Prostate gland (tissue), 2 donors: ENCODE results near the gene PRKCSH. TPM values are rescaled to one million over a fixed set of nuclear protein-coding genes. Genes with fewer than 3 reads are reported as not detected.

Experiments used
- DNase-seq: peaks from one replicate; pipeline ENCODE4 v3.0.0-alpha.2; 2019; ENCODE audit warnings: low spot score
- H3K27ac ChIP-seq, 2 donors: fragments of 200-600 bp; sonication (generic); 2 replicates each; pipeline ENCODE4 v1.5.1; 2017 to 2019
- H3K27me3 ChIP-seq: fragments of 200-600 bp; sonication (generic); replicated peaks from 2 replicates; pipeline ENCODE4 v1.5.1; 2019; ENCODE audit not compliant: insufficient read depth
- H3K36me3 ChIP-seq, 2 donors: fragments of 200-600 bp; sonication (generic); 1 replicate in 1 of 2; 2 replicates in 1 of 2; pipeline versions ENCODE4 v1.5.1 to v1.8.1; 2017 to 2019
- H3K4me1 ChIP-seq: fragments of 200-600 bp; sonication (generic); replicated peaks from 2 replicates; pipeline ENCODE4 v1.5.1; 2019
- H3K4me3 ChIP-seq, 2 donors: fragments of 200-600 bp; sonication (generic); 2 replicates each; pipeline ENCODE4 v1.5.1; 2017 to 2019
- H3K9me3 ChIP-seq: fragments of 200-600 bp; sonication (generic); 2 replicates; pipeline ENCODE4 v1.5.1; 2017
- POLR2A ChIP-seq: fragments of 450-650 bp; IDR thresholded peaks from one replicate; pipeline ENCODE4 v1.6.1; 2016; ENCODE audit warnings: antibody characterized with exemption, mild to moderate bottlenecking
- POLR2AphosphoS5 ChIP-seq: sonication (generic); formaldehyde crosslinking; IDR thresholded peaks from one replicate; pipeline ENCODE4 v1.6.1; 2017; ENCODE audit warnings: antibody characterized with exemption
- WGBS: methylation state at CpG from one replicate; pipeline ENCODE4 v1.1.5; 2018; 5-methylcytosine and 5-hydroxymethylcytosine counted together
- intact Hi-C: fragments of 100-400 bp; cut with DNase I; formaldehyde crosslinking; loops from one replicate; pipeline ENCODE4 v1.14.2; 2022
- total RNA-seq, 2 donors: library from RNA; depleted of rRNA; stranded (reverse); fragments of >200 nt; gene quantifications; one replicate each; pipeline ENCODE4 v1.1.0, GENCODE V29; 2016
- TF ChIP-seq, protein P1 (sequence below), 4 experiments: fragments of 200-600 bp in 2 of 4; fragments of 450-650 bp in 2 of 4; sonication (generic) in 2 of 4; IDR thresholded peaks; 1 replicate in 3 of 4; 2 replicates in 1 of 4; pipeline ENCODE4 v1.5.1; 2016 to 2019; ENCODE audit warnings: antibody characterized with exemption in 4 of 4, mild to moderate bottlenecking in 2 of 4, moderate library complexity in 2 of 4

Gene PRKCSH
- total RNA-seq, 2 donors from 2014 or later = 229 to 238 TPM

DNA sequence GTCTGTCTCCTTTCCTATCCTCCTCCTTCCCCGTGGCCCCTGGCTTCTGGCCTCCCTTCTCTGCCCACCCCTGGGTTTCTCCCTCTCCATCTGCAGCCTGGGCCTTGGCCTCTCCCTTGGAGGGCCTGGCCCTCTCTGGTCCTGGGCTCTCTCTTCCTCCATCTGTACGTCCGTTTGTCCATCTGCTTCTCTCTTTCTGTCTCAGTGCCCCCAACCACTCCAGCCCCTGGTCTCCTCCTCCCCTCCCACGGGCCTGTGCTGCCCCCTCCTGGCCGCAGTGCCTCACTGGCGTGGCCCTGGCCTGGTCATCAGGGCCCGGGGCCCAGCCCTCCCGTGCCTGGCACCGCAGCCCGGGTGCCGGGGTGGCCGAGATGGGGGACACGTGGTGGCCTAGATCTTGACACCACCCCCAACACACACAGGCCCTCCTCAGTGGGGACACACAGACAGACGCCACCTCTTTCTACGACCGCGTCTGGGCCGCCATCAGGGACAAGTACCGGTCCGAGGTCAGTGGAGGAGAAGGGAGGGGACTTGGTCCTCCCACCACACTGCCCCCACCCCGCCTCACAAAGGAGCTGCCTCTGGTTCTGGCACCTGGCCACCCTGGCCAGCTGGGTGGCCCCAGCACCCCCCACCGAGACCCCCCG lies 11.3 kb downstream of the PRKCSH start:
- intact Hi-C loops = loop anchor here (5.0 kb wide), 1 partner anchor 154 kb away; no protein-coding TSS in a partner anchor
- H3K9me3 ChIP-seq = no peaks in the 10 kb centered on the region
- H3K27ac ChIP-seq = no peak overlapping the region
- no peaks in the 10 kb centered on the region for H3K27me3 ChIP-seq
- H3K36me3 ChIP-seq = peaks cover 0 to 12% of the 10 kb centered on the region in 2 donors
- DNase-seq = no peak
- no peak for TF ChIP-seq POLR2AphosphoS5
- TF ChIP-seq, protein P1, sequence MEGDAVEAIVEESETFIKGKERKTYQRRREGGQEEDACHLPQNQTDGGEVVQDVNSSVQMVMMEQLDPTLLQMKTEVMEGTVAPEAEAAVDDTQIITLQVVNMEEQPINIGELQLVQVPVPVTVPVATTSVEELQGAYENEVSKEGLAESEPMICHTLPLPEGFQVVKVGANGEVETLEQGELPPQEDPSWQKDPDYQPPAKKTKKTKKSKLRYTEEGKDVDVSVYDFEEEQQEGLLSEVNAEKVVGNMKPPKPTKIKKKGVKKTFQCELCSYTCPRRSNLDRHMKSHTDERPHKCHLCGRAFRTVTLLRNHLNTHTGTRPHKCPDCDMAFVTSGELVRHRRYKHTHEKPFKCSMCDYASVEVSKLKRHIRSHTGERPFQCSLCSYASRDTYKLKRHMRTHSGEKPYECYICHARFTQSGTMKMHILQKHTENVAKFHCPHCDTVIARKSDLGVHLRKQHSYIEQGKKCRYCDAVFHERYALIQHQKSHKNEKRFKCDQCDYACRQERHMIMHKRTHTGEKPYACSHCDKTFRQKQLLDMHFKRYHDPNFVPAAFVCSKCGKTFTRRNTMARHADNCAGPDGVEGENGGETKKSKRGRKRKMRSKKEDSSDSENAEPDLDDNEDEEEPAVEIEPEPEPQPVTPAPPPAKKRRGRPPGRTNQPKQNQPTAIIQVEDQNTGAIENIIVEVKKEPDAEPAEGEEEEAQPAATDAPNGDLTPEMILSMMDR (IDR thresholded peaks at IDR 0.05) = peak; percentile 50 to 85 (median 66)
- TF ChIP-seq POLR2A = no peak
- H3K4me1 ChIP-seq = no peaks in the 10 kb centered on the region
- H3K4me3 ChIP-seq = no peak overlapping the region
- WGBS = 72% methylated on average over 23 of the region's 23 CpGs

DNA sequence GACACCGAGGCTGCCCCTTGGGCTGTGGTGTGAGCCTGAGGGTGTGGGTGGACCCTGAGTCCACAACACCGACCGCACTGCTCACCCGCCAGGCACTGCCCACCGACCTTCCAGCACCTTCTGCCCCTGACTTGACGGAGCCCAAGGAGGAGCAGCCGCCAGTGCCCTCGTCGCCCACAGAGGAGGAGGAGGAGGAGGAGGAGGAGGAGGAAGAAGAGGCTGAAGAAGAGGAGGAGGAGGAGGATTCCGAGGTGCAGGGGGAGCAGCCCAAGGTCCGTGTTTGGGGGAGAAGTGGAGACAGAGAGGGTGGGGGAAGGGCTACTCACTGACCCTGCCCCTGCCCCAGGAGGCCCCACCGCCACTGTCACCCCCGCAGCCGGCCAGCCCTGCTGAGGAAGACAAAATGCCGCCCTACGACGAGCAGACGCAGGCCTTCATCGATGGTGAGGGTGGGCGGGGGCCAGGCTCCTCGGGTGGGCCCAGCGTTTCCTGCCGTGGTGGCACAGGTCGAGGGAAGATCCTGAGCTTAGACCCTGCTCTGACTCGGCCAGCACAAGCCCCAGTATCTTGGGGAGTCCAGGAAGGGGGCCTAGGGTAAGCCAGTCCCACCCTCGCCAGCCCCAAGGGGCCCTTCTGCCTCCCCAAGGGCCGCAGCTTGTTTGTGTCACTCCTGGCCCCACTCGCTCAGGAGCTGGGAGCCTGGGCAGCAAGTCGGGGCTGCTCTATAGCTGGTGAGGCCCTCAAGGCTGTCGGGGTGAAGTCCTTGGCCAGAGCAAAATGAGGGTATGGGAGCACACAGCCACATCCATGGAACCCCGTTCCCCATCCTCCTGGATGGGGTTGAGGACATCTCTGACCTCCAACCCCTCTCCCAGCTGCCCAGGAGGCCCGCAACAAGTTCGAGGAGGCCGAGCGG lies 12.2 kb downstream of the PRKCSH start:
- no peak for TF ChIP-seq POLR2AphosphoS5
- TF ChIP-seq POLR2A = no peak
- TF ChIP-seq, protein P1 (IDR thresholded peaks at IDR 0.05) = no peak
- DNase-seq = no peak
- Histone ChIP-seq H3K9me3 (no peaks in the 10 kb centered on the region), H3K36me3 (peaks cover 0 to 12% of the 10 kb centered on the region in 2 donors), H3K4me1 (no peaks in the 10 kb centered on the region), H3K27ac (no peak overlapping the region), H3K4me3 (no peak overlapping the region), H3K27me3 (no peaks in the 10 kb centered on the region)
- WGBS = 90% methylated on average over 35 of the region's 35 CpGs
- intact Hi-C loops = loop anchor here (5.0 kb wide), 1 partner anchor 155 kb away; no protein-coding TSS in a partner anchor

DNA sequence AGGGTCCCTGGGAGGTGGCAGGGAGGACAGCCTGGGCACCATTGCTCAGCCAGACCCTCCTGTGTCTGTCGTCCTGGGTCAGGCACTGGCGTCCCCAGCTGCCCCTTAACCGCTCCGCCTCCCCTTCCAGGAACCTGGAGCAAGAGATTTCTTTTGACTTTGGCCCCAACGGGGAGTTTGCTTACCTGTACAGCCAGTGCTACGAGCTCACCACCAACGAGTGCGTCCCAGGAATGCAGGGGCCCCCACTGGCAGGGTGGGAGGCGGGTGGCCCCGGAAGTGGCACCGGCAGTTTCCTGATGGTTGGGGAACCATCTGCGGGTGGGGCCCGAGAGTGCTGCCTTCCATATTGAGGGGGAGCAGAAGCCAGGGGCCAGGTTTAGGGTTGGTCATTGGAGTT lies 13.0 kb downstream of the PRKCSH start:
- Histone ChIP-seq H3K9me3 (no peaks in the 10 kb centered on the region), H3K4me1 (no peaks in the 10 kb centered on the region), H3K4me3 (no peak overlapping the region), H3K27ac (no peak overlapping the region), H3K36me3 (peaks cover 0 to 12% of the 10 kb centered on the region in 2 donors), H3K27me3 (no peaks in the 10 kb centered on the region)
- WGBS = 83% methylated on average over 13 of the region's 13 CpGs
- intact Hi-C loops = loop anchor here (5.0 kb wide), 1 partner anchor 156 kb away; no protein-coding TSS in a partner anchor
- TF ChIP-seq, protein P1 (IDR thresholded peaks at IDR 0.05) = no peak
- TF ChIP-seq POLR2A = no peak
- no peak for TF ChIP-seq POLR2AphosphoS5
- no peak for DNase-seq

DNA sequence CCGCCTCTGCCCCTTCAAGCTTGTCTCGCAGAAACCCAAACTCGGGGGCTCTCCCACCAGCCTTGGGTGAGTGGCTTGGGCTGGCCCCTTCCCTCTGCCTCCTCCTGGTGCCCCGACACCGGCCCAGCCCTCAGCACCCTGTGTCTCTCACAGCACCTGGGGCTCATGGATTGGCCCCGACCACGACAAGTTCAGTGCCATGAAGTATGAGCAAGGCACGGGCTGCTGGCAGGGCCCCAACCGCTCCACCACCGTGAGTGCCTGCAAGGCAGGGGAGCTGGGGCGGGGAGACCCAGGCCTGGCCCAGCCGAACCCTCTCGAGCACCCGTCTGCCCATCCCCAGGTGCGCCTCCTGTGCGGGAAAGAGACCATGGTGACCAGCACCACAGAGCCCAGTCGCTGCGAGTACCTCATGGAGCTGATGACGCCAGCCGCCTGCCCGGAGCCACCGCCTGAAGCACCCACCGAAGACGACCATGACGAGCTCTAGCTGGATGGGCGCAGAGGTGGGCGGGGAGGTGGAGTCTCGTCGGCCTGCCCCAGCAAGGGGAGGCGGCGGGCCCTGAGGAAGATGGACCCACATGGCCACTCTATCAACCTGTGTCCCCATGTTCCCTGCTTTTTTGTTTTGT lies 13.6 kb downstream of the PRKCSH start:
- Histone ChIP-seq H3K4me1 (no peaks in the 10 kb centered on the region), H3K36me3 (peaks cover 0 to 12% of the 10 kb centered on the region in 2 donors), H3K4me3 (no peak overlapping the region), H3K27me3 (no peaks in the 10 kb centered on the region), H3K9me3 (no peaks in the 10 kb centered on the region), H3K27ac (no peak overlapping the region)
- no peak for TF ChIP-seq POLR2A
- TF ChIP-seq, protein P1 (IDR thresholded peaks at IDR 0.05) = no peak
- TF ChIP-seq POLR2AphosphoS5 = no peak
- WGBS = 96% methylated on average over 29 of the region's 31 CpGs
- intact Hi-C loops = loop anchor here (5.0 kb wide), 1 partner anchor 157 kb away; no protein-coding TSS in a partner anchor
- no peak for DNase-seq
